ENCODE data around the gene FAM237B.

Gene FAM237B

GRCh38 chr7:90326500-90326899, 5.4 kb upstream of the FAM237B start:
- Histone ChIP-seq H3K9me2 (replicated peaks; ENCODE audit: control insufficient read depth, low read length) (no peaks in the 10 kb centered on the region), H3F3A (ENCODE audit: control insufficient read depth, insufficient read depth) (no peaks in the 10 kb centered on the region), H3K4me2 (ENCODE audit: low read length) (no peak overlapping the region), H3K36me3 (ENCODE audit: control insufficient read depth, low read length) (no peaks in the 10 kb centered on the region), H3K4me3 (ENCODE audit: low read length) (no peak overlapping the region), H3K79me2 (ENCODE audit: control insufficient read depth, low read length) (no peaks in the 10 kb centered on the region), H3K4me1 (ENCODE audit: control insufficient read depth, low read length) (no peaks in the 10 kb centered on the region), H4K20me1 (ENCODE audit: control insufficient read depth, insufficient read depth, low read depth, low read length) (no peaks in the 10 kb centered on the region), H3K27ac (ENCODE audit: low read depth, low read length) (no peak overlapping the region), H3K27me3 (ENCODE audit: control insufficient read depth, low read length) (peaks cover 8% of the 10 kb centered on the region), H3K9me3 (ENCODE audit: control insufficient read depth, insufficient read depth, low read length) (no peaks in the 10 kb centered on the region)
- TF ChIP-seq EZH2phosphoT487 (IDR thresholded peaks at IDR 0.05; ENCODE audit: borderline replicate concordance, low read length), result no peak
- TF ChIP-seq CTCF (IDR thresholded peaks at IDR 0.05; ENCODE audit: low read depth, low read length, poor library complexity, severe bottlenecking), result no peak

GRCh38 chr7:90322837-90323236, 1.7 kb upstream of the FAM237B start:
- peaks cover 23% of the 10 kb centered on the region for H3K27me3 ChIP-seq (ENCODE audit: control insufficient read depth, low read length)

GRCh38 chr7:90320418-90320800, 695 bp downstream of the FAM237B start:
- TF ChIP-seq CTCF (IDR thresholded peaks at IDR 0.05; ENCODE audit: low read depth, low read length, poor library complexity, severe bottlenecking), result no peak
- no peak for TF ChIP-seq EZH2phosphoT487 (IDR thresholded peaks at IDR 0.05; ENCODE audit: borderline replicate concordance, low read length)
- Histone ChIP-seq H3K4me2 (ENCODE audit: low read length) (no peak overlapping the region), H3K27me3 (ENCODE audit: control insufficient read depth, low read length) (peaks cover 32% of the 10 kb centered on the region), H3F3A (ENCODE audit: control insufficient read depth, insufficient read depth) (no peaks in the 10 kb centered on the region), H3K4me1 (ENCODE audit: control insufficient read depth, low read length) (no peaks in the 10 kb centered on the region), H3K27ac (ENCODE audit: low read depth, low read length) (no peak overlapping the region), H4K20me1 (ENCODE audit: control insufficient read depth, insufficient read depth, low read depth, low read length) (no peaks in the 10 kb centered on the region), H3K9me3 (ENCODE audit: control insufficient read depth, insufficient read depth, low read length) (no peaks in the 10 kb centered on the region), H3K36me3 (ENCODE audit: control insufficient read depth, low read length) (no peaks in the 10 kb centered on the region), H3K4me3 (ENCODE audit: low read length) (no peak overlapping the region), H3K79me2 (ENCODE audit: control insufficient read depth, low read length) (no peaks in the 10 kb centered on the region), H3K9me2 (replicated peaks; ENCODE audit: control insufficient read depth, low read length) (no peaks in the 10 kb centered on the region)

More at GRCh38 chr7:90322837-90323236, 1.7 kb upstream of the FAM237B start:
- no peak overlapping the region for H3K4me2 ChIP-seq (ENCODE audit: low read length)
- H3K4me1 ChIP-seq (ENCODE audit: control insufficient read depth, low read length), result no peaks in the 10 kb centered on the region
- no peaks in the 10 kb centered on the region for H3K9me3 ChIP-seq (ENCODE audit: control insufficient read depth, insufficient read depth, low read length)
- H4K20me1 ChIP-seq (ENCODE audit: control insufficient read depth, insufficient read depth, low read depth, low read length), result no peaks in the 10 kb centered on the region
- H3K79me2 ChIP-seq (ENCODE audit: control insufficient read depth, low read length), result no peaks in the 10 kb centered on the region
- no peak overlapping the region for H3K4me3 ChIP-seq (ENCODE audit: low read length)
- TF ChIP-seq EZH2phosphoT487 (IDR thresholded peaks at IDR 0.05; ENCODE audit: borderline replicate concordance, low read length) (no peak), CTCF (IDR thresholded peaks at IDR 0.05; ENCODE audit: low read depth, low read length, poor library complexity, severe bottlenecking) (no peak)
- no peaks in the 10 kb centered on the region for H3K9me2 ChIP-seq (replicated peaks; ENCODE audit: control insufficient read depth, low read length)
- H3F3A ChIP-seq (ENCODE audit: control insufficient read depth, insufficient read depth), result no peaks in the 10 kb centered on the region
- H3K27ac ChIP-seq (ENCODE audit: low read depth, low read length), result no peak overlapping the region
- no peaks in the 10 kb centered on the region for H3K36me3 ChIP-seq (ENCODE audit: control insufficient read depth, low read length)

- Histone ChIP-seq H3K27ac (ENCODE audit: low read depth, low read length) (no peak overlapping the region), H3K27me3 (ENCODE audit: control insufficient read depth, low read length) (peaks cover 32% of the 10 kb centered on the region), H3K9me3 (ENCODE audit: control insufficient read depth, insufficient read depth, low read length) (no peaks in the 10 kb centered on the region), H4K20me1 (ENCODE audit: control insufficient read depth, insufficient read depth, low read depth, low read length) (no peaks in the 10 kb centered on the region), H3K36me3 (ENCODE audit: control insufficient read depth, low read length) (no peaks in the 10 kb centered on the region), H3K79me2 (ENCODE audit: control insufficient read depth, low read length) (no peaks in the 10 kb centered on the region), H3K9me2 (replicated peaks; ENCODE audit: control insufficient read depth, low read length) (no peaks in the 10 kb centered on the region), H3F3A (ENCODE audit: control insufficient read depth, insufficient read depth) (no peaks in the 10 kb centered on the region), H3K4me3 (ENCODE audit: low read length) (no peak overlapping the region), H3K4me2 (ENCODE audit: low read length) (no peak overlapping the region), H3K4me1 (ENCODE audit: control insufficient read depth, low read length) (no peaks in the 10 kb centered on the region)
- TF ChIP-seq EZH2phosphoT487 (IDR thresholded peaks at IDR 0.05; ENCODE audit: borderline replicate concordance, low read length), result no peak
- no peak for TF ChIP-seq CTCF (IDR thresholded peaks at IDR 0.05; ENCODE audit: low read depth, low read length, poor library complexity, severe bottlenecking)
Observed at GRCh38 chr7:90320014-90320413, 1.1 kb downstream of the FAM237B start.
